Stimulated activated naive CD8-positive, alpha-beta T cell treated with anti-CD3 and anti-CD28 coated beads, Interleukin-15, Interleukin-2, amounts not matched to agents 100 ng/mL and 50 ng/mL, for 24 hours (primary cell): ENCODE data around the gene PCDH9.
"Not testable (repeated sequence)": the region's sequence is repeated elsewhere in the genome, so short reads cannot be mapped to it uniquely, and the experiment has no call there.

Experiments
- H3K27ac Mint-ChIP-seq: one replicate; pipeline ENCODE4 v1.8.0; 2021; ENCODE audit warnings: mild to moderate bottlenecking, mixed read lengths
- H3K27me3 Mint-ChIP-seq: one replicate; pipeline ENCODE4 v1.8.0; 2021; ENCODE audit warnings: mixed read lengths
- H3K36me3 Mint-ChIP-seq: one replicate; pipeline ENCODE4 v1.8.0; 2021; ENCODE audit warnings: low read depth, mixed read lengths
- H3K4me1 Mint-ChIP-seq: one replicate; pipeline ENCODE4 v1.8.0; 2021; ENCODE audit warnings: low read depth, mixed read lengths
- H3K4me3 Mint-ChIP-seq: one replicate; pipeline ENCODE4 v1.8.0; 2021; ENCODE audit warnings: mild to moderate bottlenecking, mixed read lengths
- H3K9me3 Mint-ChIP-seq: one replicate; pipeline ENCODE4 v1.8.0; 2021; ENCODE audit warnings: mixed read lengths

Gene PCDH9

GRCh38 chr13:66640231-66640630, 589.9 kb downstream of the PCDH9 start:
- Mint-ChIP-seq H3K36me3 (no peaks in the 10 kb centered on the region), H3K4me1 (peaks cover 7% of the 10 kb centered on the region), H3K27ac (no peak overlapping the region), H3K9me3 (no peaks in the 10 kb centered on the region), H3K27me3 (no peaks in the 10 kb centered on the region), H3K4me3 (no peak overlapping the region)

GRCh38 chr13:66639044-66639443, 591.1 kb downstream of the PCDH9 start:
- H3K4me1 Mint-ChIP-seq = peaks cover 7% of the 10 kb centered on the region

GRCh38 chr13:66635526-66635925, 594.6 kb downstream of the PCDH9 start:
- Mint-ChIP-seq H3K27me3 (no peaks in the 10 kb centered on the region), H3K27ac (no peak overlapping the region), H3K36me3 (no peaks in the 10 kb centered on the region), H3K4me1 (peaks cover 7% of the 10 kb centered on the region), H3K9me3 (no peaks in the 10 kb centered on the region), H3K4me3 (no peak overlapping the region)

More at GRCh38 chr13:66639044-66639443, 591.1 kb downstream of the PCDH9 start:
- no peak overlapping the region for H3K27ac Mint-ChIP-seq
- no peak overlapping the region for H3K4me3 Mint-ChIP-seq
- H3K9me3 Mint-ChIP-seq = no peaks in the 10 kb centered on the region
- H3K27me3 Mint-ChIP-seq = no peaks in the 10 kb centered on the region
- H3K36me3 Mint-ChIP-seq = no peaks in the 10 kb centered on the region

- Mint-ChIP-seq H3K4me1 (peaks cover 3% of the 10 kb centered on the region), H3K27ac (no peak overlapping the region), H3K4me3 (no peak overlapping the region), H3K27me3 (no peaks in the 10 kb centered on the region), H3K36me3 (no peaks in the 10 kb centered on the region), H3K9me3 (no peaks in the 10 kb centered on the region)
Observed at GRCh38 chr13:66634384-66634783, 595.8 kb downstream of the PCDH9 start.

GRCh38 chr13:66627512-66627911, 602.6 kb downstream of the PCDH9 start:
- Mint-ChIP-seq H3K36me3 (no peaks in the 10 kb centered on the region), H3K27me3 (no peaks in the 10 kb centered on the region), H3K27ac (no peak overlapping the region), H3K4me1 (no peaks in the 10 kb centered on the region), H3K9me3 (no peaks in the 10 kb centered on the region), H3K4me3 (no peak overlapping the region)

- no peaks in the 10 kb centered on the region for H3K27me3 Mint-ChIP-seq
- no peak overlapping the region for H3K4me3 Mint-ChIP-seq
- no peak overlapping the region for H3K27ac Mint-ChIP-seq
- H3K36me3 Mint-ChIP-seq = no peaks in the 10 kb centered on the region
- no peaks in the 10 kb centered on the region for H3K9me3 Mint-ChIP-seq
- no peaks in the 10 kb centered on the region for H3K4me1 Mint-ChIP-seq
Observed at GRCh38 chr13:66624302-66624701, 605.8 kb downstream of the PCDH9 start.

- Mint-ChIP-seq H3K27ac (no peak overlapping the region), H3K4me3 (no peak overlapping the region), H3K36me3 (no peaks in the 10 kb centered on the region), H3K4me1 (no peaks in the 10 kb centered on the region), H3K9me3 (no peaks in the 10 kb centered on the region), H3K27me3 (no peaks in the 10 kb centered on the region)
Observed at GRCh38 chr13:66623129-66623820, 606.9 kb downstream of the PCDH9 start.

- H3K27me3 Mint-ChIP-seq, H3K27ac Mint-ChIP-seq, H3K36me3 Mint-ChIP-seq, H3K4me1 Mint-ChIP-seq, H3K4me3 Mint-ChIP-seq, H3K9me3 Mint-ChIP-seq: not testable (repeated sequence)
Observed at GRCh38 chr13:66621906-66622447, 608.2 kb downstream of the PCDH9 start.

- no peak overlapping the region for H3K27ac Mint-ChIP-seq
- no peaks in the 10 kb centered on the region for H3K9me3 Mint-ChIP-seq
Observed at GRCh38 chr13:66618702-66619101, 611.4 kb downstream of the PCDH9 start.

GRCh38 chr13:66617786-66618185, 612.4 kb downstream of the PCDH9 start:
- no peaks in the 10 kb centered on the region for H3K27me3 Mint-ChIP-seq
- H3K36me3 Mint-ChIP-seq = no peaks in the 10 kb centered on the region
- no peaks in the 10 kb centered on the region for H3K9me3 Mint-ChIP-seq
- no peaks in the 10 kb centered on the region for H3K4me1 Mint-ChIP-seq
- H3K27ac Mint-ChIP-seq = no peak overlapping the region
- no peak overlapping the region for H3K4me3 Mint-ChIP-seq

More at GRCh38 chr13:66618702-66619101, 611.4 kb downstream of the PCDH9 start:
- Mint-ChIP-seq H3K27me3 (no peaks in the 10 kb centered on the region), H3K4me1 (no peaks in the 10 kb centered on the region), H3K36me3 (no peaks in the 10 kb centered on the region), H3K4me3 (no peak overlapping the region)

GRCh38 chr13:66612983-66613382, 617.2 kb downstream of the PCDH9 start:
- Mint-ChIP-seq H3K4me1 (no peaks in the 10 kb centered on the region), H3K36me3 (no peaks in the 10 kb centered on the region), H3K9me3 (no peaks in the 10 kb centered on the region), H3K27me3 (no peaks in the 10 kb centered on the region), H3K27ac (no peak overlapping the region), H3K4me3 (no peak overlapping the region)

- no peak overlapping the region for H3K27ac Mint-ChIP-seq
- no peaks in the 10 kb centered on the region for H3K27me3 Mint-ChIP-seq
- no peaks in the 10 kb centered on the region for H3K36me3 Mint-ChIP-seq
- no peaks in the 10 kb centered on the region for H3K9me3 Mint-ChIP-seq
- no peak overlapping the region for H3K4me3 Mint-ChIP-seq
- H3K4me1 Mint-ChIP-seq = no peaks in the 10 kb centered on the region
Observed at GRCh38 chr13:66586489-66586888, 643.6 kb downstream of the PCDH9 start.

GRCh38 chr13:66585669-66586203, 644.4 kb downstream of the PCDH9 start:
- H3K4me1 Mint-ChIP-seq = no peaks in the 10 kb centered on the region
- H3K4me3 Mint-ChIP-seq = no peak overlapping the region
- no peaks in the 10 kb centered on the region for H3K27me3 Mint-ChIP-seq
- no peak overlapping the region for H3K27ac Mint-ChIP-seq
- H3K9me3 Mint-ChIP-seq = no peaks in the 10 kb centered on the region
- no peaks in the 10 kb centered on the region for H3K36me3 Mint-ChIP-seq

GRCh38 chr13:66581675-66582074, 648.5 kb downstream of the PCDH9 start:
- no peaks in the 10 kb centered on the region for H3K36me3 Mint-ChIP-seq
- no peaks in the 10 kb centered on the region for H3K4me1 Mint-ChIP-seq
- no peak overlapping the region for H3K27ac Mint-ChIP-seq
- no peaks in the 10 kb centered on the region for H3K9me3 Mint-ChIP-seq
- H3K27me3 Mint-ChIP-seq = no peaks in the 10 kb centered on the region
- no peak overlapping the region for H3K4me3 Mint-ChIP-seq

- Mint-ChIP-seq H3K27ac (no peak overlapping the region), H3K9me3 (no peaks in the 10 kb centered on the region), H3K36me3 (no peaks in the 10 kb centered on the region), H3K4me3 (no peak overlapping the region), H3K4me1 (no peaks in the 10 kb centered on the region), H3K27me3 (no peaks in the 10 kb centered on the region)
Observed at GRCh38 chr13:66578305-66578704, 651.8 kb downstream of the PCDH9 start.

- Mint-ChIP-seq H3K36me3 (no peaks in the 10 kb centered on the region), H3K9me3 (no peaks in the 10 kb centered on the region), H3K27me3 (no peaks in the 10 kb centered on the region), H3K4me1 (no peaks in the 10 kb centered on the region), H3K4me3 (no peak overlapping the region), H3K27ac (no peak overlapping the region)
Observed at GRCh38 chr13:66577358-66577757, 652.8 kb downstream of the PCDH9 start.
